HT-29 (cell line): ENCODE results near the gene DAZ2. TPM values are rescaled to one million over a fixed set of nuclear protein-coding genes. Genes with fewer than 3 reads are reported as not detected.
"Not testable (repeated sequence)": the region's sequence is repeated elsewhere in the genome, so short reads cannot be mapped to it uniquely, and the experiment has no call there.

Experiments used
- DNase-seq: peaks from one replicate; pipeline ENCODE4 v3.0.0-alpha.2; 2015; ENCODE audit warnings: low spot score
- total RNA-seq: library from RNA; depleted of rRNA; stranded (reverse); fragments of >200 nt; shearing (Covaris generic); gene quantifications from 2 replicates; pipeline ENCODE4 v1.2.3, GENCODE V29; 2014; rRNA removed

DAZ2 gene, protein sequence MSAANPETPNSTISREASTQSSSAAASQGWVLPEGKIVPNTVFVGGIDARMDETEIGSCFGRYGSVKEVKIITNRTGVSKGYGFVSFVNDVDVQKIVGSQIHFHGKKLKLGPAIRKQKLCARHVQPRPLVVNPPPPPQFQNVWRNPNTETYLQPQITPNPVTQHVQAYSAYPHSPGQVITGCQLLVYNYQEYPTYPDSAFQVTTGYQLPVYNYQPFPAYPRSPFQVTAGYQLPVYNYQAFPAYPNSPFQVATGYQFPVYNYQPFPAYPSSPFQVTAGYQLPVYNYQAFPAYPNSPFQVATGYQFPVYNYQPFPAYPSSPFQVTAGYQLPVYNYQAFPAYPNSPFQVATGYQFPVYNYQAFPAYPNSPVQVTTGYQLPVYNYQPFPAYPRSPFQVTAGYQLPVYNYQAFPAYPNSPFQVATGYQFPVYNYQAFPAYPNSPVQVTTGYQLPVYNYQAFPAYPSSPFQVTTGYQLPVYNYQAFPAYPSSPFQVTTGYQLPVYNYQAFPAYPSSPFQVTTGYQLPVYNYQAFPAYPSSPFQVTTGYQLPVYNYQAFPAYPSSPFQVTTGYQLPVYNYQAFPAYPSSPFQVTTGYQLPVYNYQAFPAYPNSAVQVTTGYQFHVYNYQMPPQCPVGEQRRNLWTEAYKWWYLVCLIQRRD
- not detected in 2 replicates for total RNA-seq

DNA sequence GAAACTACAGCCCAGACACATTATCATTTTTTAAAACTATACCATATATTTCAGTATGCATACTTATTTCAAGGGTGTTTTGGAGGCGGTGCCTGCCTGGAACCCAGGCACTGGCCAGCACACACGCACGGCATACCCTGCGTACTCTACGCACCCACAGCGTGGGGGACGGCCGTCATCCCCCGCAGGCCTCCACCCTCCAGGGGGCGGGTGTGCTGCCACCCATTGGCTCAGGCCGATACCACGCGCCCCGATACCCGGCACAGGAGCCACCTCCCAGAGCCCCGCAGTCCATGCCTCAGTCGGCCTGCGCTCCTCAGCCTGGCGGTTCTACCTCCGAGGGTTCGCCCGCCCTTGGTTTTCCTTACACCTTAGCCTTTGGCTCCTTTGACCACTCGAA is at the start of gene DAZ2:
Gene DAZ2, plus strand, starts transcription at position 301 of the 400 bp plus-strand sequence. CDS start 208 bp downstream, outside the sequence.
- DNase-seq, result not testable (repeated sequence)

DNA sequence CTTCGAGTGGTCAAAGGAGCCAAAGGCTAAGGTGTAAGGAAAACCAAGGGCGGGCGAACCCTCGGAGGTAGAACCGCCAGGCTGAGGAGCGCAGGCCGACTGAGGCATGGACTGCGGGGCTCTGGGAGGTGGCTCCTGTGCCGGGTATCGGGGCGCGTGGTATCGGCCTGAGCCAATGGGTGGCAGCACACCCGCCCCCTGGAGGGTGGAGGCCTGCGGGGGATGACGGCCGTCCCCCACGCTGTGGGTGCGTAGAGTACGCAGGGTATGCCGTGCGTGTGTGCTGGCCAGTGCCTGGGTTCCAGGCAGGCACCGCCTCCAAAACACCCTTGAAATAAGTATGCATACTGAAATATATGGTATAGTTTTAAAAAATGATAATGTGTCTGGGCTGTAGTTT is 20.4 kb upstream of the DAZ2 start, which contains the start of gene DAZ1:
Gene DAZ1, minus strand, starts transcription at position 101 of the 400 bp plus-strand sequence. CDS start 208 bp downstream, outside the sequence.
- not testable (repeated sequence) for DNase-seq

DNA sequence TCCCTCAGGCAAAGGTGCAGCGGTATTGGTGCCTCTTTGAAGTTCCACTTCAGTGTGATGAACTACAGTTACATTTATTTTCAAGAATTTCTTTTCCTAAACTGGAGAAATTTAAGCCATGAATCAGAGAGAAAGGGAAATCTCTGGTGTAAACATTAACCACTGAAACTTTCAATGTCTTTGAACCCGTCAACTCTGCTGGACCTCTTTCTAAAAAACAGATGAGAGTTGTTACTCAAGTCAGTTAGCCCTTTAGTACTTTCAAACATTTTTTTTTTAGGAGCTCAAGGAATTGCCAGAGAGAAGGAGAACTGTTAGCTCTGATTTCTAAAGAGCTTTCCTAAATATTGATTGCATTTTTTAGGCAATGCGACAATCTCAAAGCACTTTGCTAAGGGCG is 11.9 kb upstream of the DAZ2 start:
- not testable (repeated sequence) for DNase-seq

DNA sequence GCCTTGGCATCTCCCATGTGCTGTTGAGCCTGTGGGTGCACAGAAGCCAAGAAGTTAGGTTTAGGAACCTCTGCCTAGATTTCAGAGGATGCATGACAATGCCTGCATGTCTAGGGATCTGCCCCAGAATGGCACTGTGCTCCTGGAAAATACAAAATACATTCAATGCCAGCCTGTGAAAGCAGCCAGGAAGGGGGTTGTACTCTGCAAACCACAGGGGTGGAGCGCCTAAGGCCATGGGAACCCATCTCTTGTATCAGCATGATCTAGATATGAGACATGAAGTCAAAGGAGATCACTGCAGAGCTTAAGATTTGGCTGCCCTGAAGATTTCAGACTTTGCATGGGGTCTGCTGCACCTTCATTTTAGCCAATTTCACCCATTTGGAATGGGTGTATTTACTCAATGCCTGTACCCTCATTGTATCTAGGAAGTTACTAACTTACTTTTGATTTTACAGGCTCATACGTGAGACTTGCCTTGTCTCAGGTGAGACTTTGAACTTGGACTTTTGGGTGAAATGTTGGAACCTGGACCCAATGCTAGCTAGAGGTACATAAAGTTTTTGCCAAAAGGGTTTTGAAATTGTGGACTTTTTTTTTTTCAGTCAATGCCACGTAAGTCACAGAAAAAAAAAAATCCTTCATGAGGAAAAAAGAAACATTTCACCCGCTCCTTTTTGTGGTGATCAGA is 9.4 kb upstream of the DAZ2 start:
- not testable (repeated sequence) for DNase-seq

DNA sequence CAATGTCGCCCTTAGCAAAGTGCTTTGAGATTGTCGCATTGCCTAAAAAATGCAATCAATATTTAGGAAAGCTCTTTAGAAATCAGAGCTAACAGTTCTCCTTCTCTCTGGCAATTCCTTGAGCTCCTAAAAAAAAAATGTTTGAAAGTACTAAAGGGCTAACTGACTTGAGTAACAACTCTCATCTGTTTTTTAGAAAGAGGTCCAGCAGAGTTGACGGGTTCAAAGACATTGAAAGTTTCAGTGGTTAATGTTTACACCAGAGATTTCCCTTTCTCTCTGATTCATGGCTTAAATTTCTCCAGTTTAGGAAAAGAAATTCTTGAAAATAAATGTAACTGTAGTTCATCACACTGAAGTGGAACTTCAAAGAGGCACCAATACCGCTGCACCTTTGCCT is 8.7 kb upstream of the DAZ2 start:
- not testable (repeated sequence) for DNase-seq

Other genes starting within 250 kb of the DAZ2 start
- gene BPY2, start 235.3 kb upstream of the DAZ2 start, total RNA-seq, result not detected in 2 replicates
- not detected in 2 replicates for gene DAZ1, start 20.5 kb upstream of the DAZ2 start, total RNA-seq